Endothelial cell of umbilical vein (primary cell): ENCODE results near the gene SLC38A1. TPM values are rescaled to one million over a fixed set of nuclear protein-coding genes. Genes with fewer than 3 reads are reported as not detected.

Experiments used
- BruUV-seq: library from RNA; stranded (reverse); fragments of 400-500 nt; replicated peaks from 2 replicates; lab custom pipeline; 2021; lab: Mats Ljungman, UMichigan
- CTCF ChIA-PET: fragments of 300-600, 350-600 bp; sonication (Branson Sonifier 250); formaldehyde crosslinking; loops from one replicate; lab custom pipeline; 2021; ENCODE audit warnings: antibody characterized with exemption, inconsistent platforms; lab: Charles Lee
- POLR2A ChIA-PET: fragments of 300-600, 350-600 bp; sonication (Branson Sonifier 250); formaldehyde crosslinking; loops from one replicate; lab custom pipeline; 2021; ENCODE audit warnings: antibody characterized with exemption, inconsistent platforms; lab: Charles Lee
- DNase-seq: peaks from one replicate; pipeline ENCODE4 v3.0.0-alpha.2; 2011; ENCODE audit warnings: low read depth, low spot score
- FAIRE-seq: peaks from 2 replicates; lab custom pipeline; 2011; peaks lifted over from hg19 to GRCh38; lab: Jason Lieb, UNC
- H2AFZ ChIP-seq: 2 replicates; pipeline ENCODE4 v1.6.0; 2012; ENCODE audit warnings: low read depth, low read length, control low read depth, inconsistent platforms
- H3K27ac ChIP-seq: 2 replicates; pipeline ENCODE4 v1.5.1; 2011; ENCODE audit warnings: low read depth, mild to moderate bottlenecking, control low read depth, low read length, moderate library complexity; ENCODE audit not compliant: insufficient read depth
- H3K27me3 ChIP-seq, 2 experiments: 2 replicates each; pipeline versions ENCODE4 v1.6.0 to v1.6.1; 2011; ENCODE audit warnings: low read length in 2 of 2, mixed read lengths in 1 of 2; ENCODE audit not compliant: control insufficient read depth in 2 of 2, insufficient read depth in 2 of 2
- H3K36me3 ChIP-seq, 2 experiments: 2 replicates in 1 of 2; 3 replicates in 1 of 2; pipeline ENCODE4 v1.5.1; 2011; ENCODE audit warnings: low read length in 2 of 2, mild to moderate bottlenecking in 1 of 2, moderate library complexity in 1 of 2; ENCODE audit not compliant: control insufficient read depth in 2 of 2, insufficient read depth in 2 of 2; ENCODE audit errors: extremely low read depth in 1 of 2
- H3K4me1 ChIP-seq: 3 replicates; pipeline ENCODE4 v1.5.1; 2011; ENCODE audit warnings: mild to moderate bottlenecking, low read length; ENCODE audit not compliant: control insufficient read depth, insufficient read depth; ENCODE audit errors: extremely low read depth
- H3K4me2 ChIP-seq: 2 replicates; pipeline ENCODE4 v1.6.1; 2011; ENCODE audit warnings: low read length, control low read depth, mixed read lengths; ENCODE audit not compliant: insufficient read depth
- H3K4me3 ChIP-seq, 3 experiments: fragments of 200-600 bp in 1 of 3; sonication (generic), shearing (Covaris generic) in 1 of 3; replicated peaks in 1 of 3; 2 replicates each; pipeline ENCODE4 v1.5.1; 2011 to 2016; ENCODE audit warnings: control low read depth in 3 of 3, low read length in 3 of 3, mild to moderate bottlenecking in 2 of 3, inconsistent platforms in 1 of 3, low read depth in 1 of 3, moderate library complexity in 1 of 3; ENCODE audit not compliant: insufficient read depth in 1 of 3
- H3K79me2 ChIP-seq: 2 replicates; pipeline ENCODE4 v1.6.0; 2012; ENCODE audit warnings: low read length, inconsistent platforms; ENCODE audit not compliant: control insufficient read depth, insufficient read depth
- H3K9ac ChIP-seq: replicated peaks from 2 replicates; pipeline ENCODE3; 2011; ENCODE audit warnings: low read length, control low read depth; ENCODE audit not compliant: insufficient read depth; ENCODE audit errors: extremely low read depth
- H3K9me1 ChIP-seq: replicated peaks from 3 replicates; pipeline ENCODE4 v1.6.0; 2011; ENCODE audit warnings: mild to moderate bottlenecking, low read length; ENCODE audit not compliant: control insufficient read depth, insufficient read depth; ENCODE audit errors: extremely low read depth
- H3K9me3 ChIP-seq: replicated peaks from 2 replicates; pipeline ENCODE4 v1.5.1; 2012; ENCODE audit warnings: low read length, inconsistent platforms; ENCODE audit not compliant: control insufficient read depth, insufficient read depth
- H4K20me1 ChIP-seq: replicated peaks from 2 replicates; pipeline ENCODE3; 2011; ENCODE audit warnings: mild to moderate bottlenecking, low read length; ENCODE audit not compliant: control insufficient read depth, insufficient read depth; ENCODE audit errors: extremely low read depth
- EZH2 ChIP-seq: IDR thresholded peaks from 2 replicates; pipeline ENCODE4 v1.6.1; 2012; ENCODE audit warnings: borderline replicate concordance, low read depth, mild to moderate bottlenecking, moderate library complexity, low read length, inconsistent platforms; ENCODE audit not compliant: severe bottlenecking
- MAX ChIP-seq: IDR thresholded peaks from 2 replicates; pipeline ENCODE4 v1.6.1; 2011; ENCODE audit not compliant: insufficient read depth, insufficient read length
- POLR2A ChIP-seq: IDR thresholded peaks from 2 replicates; pipeline ENCODE4 v1.6.1; 2012; ENCODE audit warnings: low read depth, mild to moderate bottlenecking, control low read depth, low read length
- POLR2AphosphoS5 ChIP-seq: IDR thresholded peaks from 2 replicates; pipeline ENCODE4 v1.6.1; 2012; ENCODE audit warnings: low read depth, mild to moderate bottlenecking, control low read depth, low read length, moderate library complexity; ENCODE audit not compliant: insufficient read depth
- dilution Hi-C: fragments of 300-500 bp; cut with MboI; formaldehyde crosslinking; loops from one replicate; pipeline ENCODE4 v1.15.0; 2019; ENCODE audit warnings: low sequenced_read_pairs; ENCODE audit not compliant: extremely low pct_ligation_motif_present
- intact Hi-C: fragments of 100-400 bp; cut with micrococcal nuclease; formaldehyde crosslinking; loops from one replicate; pipeline ENCODE4 v1.10.0; 2022
- polyA plus RNA-seq, 4 experiments: library from polyadenylated mRNA; depleted of rRNA in 3 of 4; stranded (reverse) in 3 of 4; unstranded in 1 of 4; fragments of >200 nt; gene quantifications; 2 replicates each; pipeline versions ENCODE4 v1.2.1 to v1.2.3, GENCODE V29; 2011 to 2012; ENCODE audit warnings: missing spikeins in 1 of 4
- total RNA-seq: library from RNA; stranded (reverse); gene quantifications from 2 replicates; pipeline ENCODE4 v1.2.3, GENCODE V29; 2021

The SLC38A1 gene
- total and polyA plus RNA-seq, 2 donors (not counting 3 experiments of a cell fraction or from before 2014, with no cell fraction given) = 23.6 to 86.4 TPM

GRCh38 chr12:46206471-46206870, 62.4 kb downstream of the SLC38A1 start:
- peaks cover 4% of the 10 kb centered on the region for H3K79me2 ChIP-seq
- no peak for DNase-seq
- H3K9me3 ChIP-seq = no peaks in the 10 kb centered on the region
- H3K9me1 ChIP-seq = no peaks in the 10 kb centered on the region
- ChIA-PET POLR2A (no interaction called here), CTCF (no interaction called here)
- TF ChIP-seq POLR2AphosphoS5 (no peak), EZH2 (no peak), MAX (no peak), POLR2A (no peak)
- H4K20me1 ChIP-seq = no peaks in the 10 kb centered on the region
- H2AFZ ChIP-seq = no peak overlapping the region
- peaks cover 5 to 26% of the 10 kb centered on the region in 2 experiments for H3K36me3 ChIP-seq
- dilution Hi-C loops = no loop called here
- H3K4me1 ChIP-seq = peaks cover 14% of the 10 kb centered on the region
- BruUV-seq = no TSS peak
- H3K9ac ChIP-seq = no peak overlapping the region
- intact Hi-C loops = no loop called here
- no peaks in the 10 kb centered on the region for H3K27me3 ChIP-seq
- no peak overlapping the region for H3K4me3 ChIP-seq
- no peak overlapping the region for H3K27ac ChIP-seq
- no peak for FAIRE-seq
- no peak overlapping the region for H3K4me2 ChIP-seq

- no peak overlapping the region for H2AFZ ChIP-seq
- no peak overlapping the region for H3K4me3 ChIP-seq
- BruUV-seq = no TSS peak
- peak; percentile 16 for DNase-seq
- H3K9ac ChIP-seq = no peak overlapping the region
- H3K79me2 ChIP-seq = peaks cover 4% of the 10 kb centered on the region
- no peak overlapping the region for H3K27ac ChIP-seq
- dilution Hi-C loops = no loop called here
- H3K9me3 ChIP-seq = no peaks in the 10 kb centered on the region
- no peaks in the 10 kb centered on the region for H3K9me1 ChIP-seq
- POLR2A ChIA-PET = no interaction called here
- intact Hi-C loops = no loop called here
- H3K4me2 ChIP-seq = no peak overlapping the region
- H3K36me3 ChIP-seq = peaks cover 5 to 29% of the 10 kb centered on the region in 2 experiments
- H3K4me1 ChIP-seq = peaks cover 12% of the 10 kb centered on the region
- FAIRE-seq = no peak
- no peaks in the 10 kb centered on the region for H3K27me3 ChIP-seq
- TF ChIP-seq MAX = no peak
- H4K20me1 ChIP-seq = no peaks in the 10 kb centered on the region
- CTCF ChIA-PET = interaction anchor here (0.8 to 1.6 kb wide), 6 partner anchors 10 to 779 kb away, joined by 3 to 4 read pairs (median 3); no protein-coding TSS in a partner anchor
These were observed 63.5 kb downstream of the SLC38A1 start for GRCh38 chr12:46205294-46205693.
